GM23338 (cell line): Measurements from ENCODE around the gene C16orf95. TPM values are rescaled to one million over a fixed set of nuclear protein-coding genes. Genes with fewer than 3 reads are reported as not detected.

ENCODE experiments used
- ATAC-seq: fragments of 200-7000 bp; cut with Tn5 transposase; 3 replicates; pipeline ENCODE4 v1.9.1; 2020
- DNase-seq: peaks from one replicate; pipeline ENCODE4 v3.0.0-alpha.2; 2015; ENCODE audit warnings: low spot score
- H2AFZ ChIP-seq: fragments of 200-600 bp; sonication (generic); 2 replicates; pipeline ENCODE4 v1.8.0; 2016; ENCODE audit warnings: antibody characterized with exemption, mild to moderate bottlenecking, moderate library complexity
- H3F3A ChIP-seq: fragments of 200-600 bp; sonication (generic); replicated peaks from 2 replicates; pipeline ENCODE4 v1.8.0; 2017; ENCODE audit warnings: antibody characterized with exemption, mixed run types, low read depth
- H3K27ac ChIP-seq: fragments of 200-600 bp; sonication (generic); 2 replicates; pipeline ENCODE4 v1.6.1; 2016; ENCODE audit warnings: low read depth
- H3K27me3 ChIP-seq: fragments of 200-600 bp; sonication (generic); 2 replicates; pipeline ENCODE4 v1.8.0; 2016; ENCODE audit warnings: mild to moderate bottlenecking, mixed run types, moderate library complexity; ENCODE audit not compliant: insufficient read depth
- H3K36me3 ChIP-seq: fragments of 200-600 bp; sonication (generic); 2 replicates; pipeline ENCODE4 v1.8.0; 2016; ENCODE audit warnings: mild to moderate bottlenecking; ENCODE audit not compliant: insufficient read depth
- H3K4me1 ChIP-seq: fragments of 200-600 bp; sonication (generic); 2 replicates; pipeline ENCODE4 v1.8.0; 2016; ENCODE audit warnings: mild to moderate bottlenecking, moderate library complexity; ENCODE audit not compliant: insufficient read depth
- H3K4me2 ChIP-seq: fragments of 200-600 bp; sonication (generic); 2 replicates; pipeline ENCODE4 v1.7.1; 2017; ENCODE audit warnings: mixed run types
- H3K4me3 ChIP-seq: fragments of 200-600 bp; sonication (generic); 2 replicates; pipeline ENCODE4 v1.6.1; 2016; ENCODE audit warnings: mixed run types
- H3K79me2 ChIP-seq: fragments of 200-600 bp; sonication (generic); replicated peaks from 2 replicates; pipeline ENCODE4 v1.8.0; 2017; ENCODE audit warnings: mild to moderate bottlenecking; ENCODE audit not compliant: insufficient read depth
- H3K9me2 ChIP-seq: fragments of 200-600 bp; sonication (generic); 2 replicates; pipeline ENCODE4 v1.8.0; 2017; ENCODE audit not compliant: insufficient read depth
- H4K20me1 ChIP-seq: fragments of 200-600 bp; sonication (generic); replicated peaks from 2 replicates; pipeline ENCODE4 v1.8.0; 2017; ENCODE audit warnings: mild to moderate bottlenecking; ENCODE audit not compliant: insufficient read depth
- H3K27ac Mint-ChIP-seq: 2 replicates; pipeline ENCODE4 v1.8.0; 2020; ENCODE audit warnings: inconsistent platforms, mild to moderate bottlenecking, moderate library complexity, mixed read lengths
- H3K27me3 Mint-ChIP-seq: 3 replicates; pipeline ENCODE4 v1.8.0; 2022; ENCODE audit warnings: low read depth, mild to moderate bottlenecking, moderate library complexity, mixed read lengths, inconsistent platforms; ENCODE audit not compliant: insufficient read depth, poor library complexity
- H3K36me3 Mint-ChIP-seq: 3 replicates; pipeline ENCODE4 v1.8.0; 2021; ENCODE audit warnings: low read depth, mild to moderate bottlenecking, inconsistent platforms, moderate library complexity, mixed read lengths
- H3K4me1 Mint-ChIP-seq: 3 replicates; pipeline ENCODE4 v1.8.0; 2020; ENCODE audit warnings: mild to moderate bottlenecking, inconsistent platforms, mixed read lengths
- H3K4me3 Mint-ChIP-seq: 3 replicates; pipeline ENCODE4 v1.8.0; 2021; ENCODE audit warnings: moderate library complexity, mild to moderate bottlenecking, inconsistent platforms, mixed read lengths
- H3K9me3 Mint-ChIP-seq: 3 replicates; pipeline ENCODE4 v1.8.0; 2020; ENCODE audit warnings: moderate library complexity, mild to moderate bottlenecking, inconsistent platforms, mixed read lengths
- CREB1 ChIP-seq: fragments of 250-450 bp; sonication (Bioruptor Pico); IDR thresholded peaks from 2 replicates; pipeline ENCODE4 v1.5.0; 2020; ENCODE audit warnings: low read depth, mild to moderate bottlenecking, moderate library complexity
- EZH2 ChIP-seq: fragments of 200-600 bp; sonication (generic); IDR thresholded peaks from one replicate; pipeline ENCODE4 v1.8.0; 2017; ENCODE audit warnings: antibody characterized with exemption, mild to moderate bottlenecking, low read depth; ENCODE audit not compliant: unreplicated experiment
- EZH2phosphoT487 ChIP-seq: fragments of 200-600 bp; sonication (generic); IDR thresholded peaks from one replicate; pipeline ENCODE4 v1.8.1; 2018; ENCODE audit warnings: antibody characterized with exemption; ENCODE audit not compliant: unreplicated experiment
- JUNB ChIP-seq: IDR thresholded peaks from one replicate; pipeline ENCODE4 v1.6.1; 2016; ENCODE audit warnings: antibody characterized with exemption; ENCODE audit not compliant: unreplicated experiment
- NANOG ChIP-seq: IDR thresholded peaks from 2 replicates; pipeline ENCODE4 v1.6.1; 2016; ENCODE audit warnings: antibody characterized with exemption, borderline replicate concordance
- POLR2AphosphoS5 ChIP-seq: IDR thresholded peaks from 2 replicates; pipeline ENCODE4 v1.6.1; 2016; ENCODE audit warnings: antibody characterized with exemption, low read depth
- STAT1 ChIP-seq: IDR thresholded peaks from one replicate; pipeline ENCODE4 v1.6.1; 2016; ENCODE audit warnings: antibody characterized with exemption; ENCODE audit not compliant: unreplicated experiment
- ZNF114 ChIP-seq: fragments of 250-450 bp; sonication (Bioruptor Pico); IDR thresholded peaks from 2 replicates; pipeline ENCODE4 v1.5.0; 2020; ENCODE audit warnings: mild to moderate bottlenecking, moderate library complexity
- ZNF331 ChIP-seq: fragments of 250-450 bp; sonication (Bioruptor Pico); IDR thresholded peaks from 2 replicates; pipeline ENCODE4 v1.5.0; 2020; ENCODE audit warnings: low read depth, mild to moderate bottlenecking, moderate library complexity
- polyA plus RNA-seq: library from polyadenylated mRNA; unstranded; fragments of >200 nt; fragmentation: Nextera tagmentation; extraction: Ambion mirVana; gene quantifications from 2 replicates; pipeline ENCODE4 v1.2.1, GENCODE V29; 2016
- total RNA-seq: library from RNA; depleted of rRNA; stranded (reverse); fragments of >200 nt; shearing (Covaris generic); gene quantifications from 2 replicates; pipeline ENCODE4 v1.2.3, GENCODE V29; 2014
- TF ChIP-seq, protein P1 (sequence below): IDR thresholded peaks from 2 replicates; pipeline ENCODE4 v1.6.1; 2016; ENCODE audit warnings: antibody characterized with exemption
- TF ChIP-seq, protein P2 (sequence below): fragments of 250-450 bp; sonication (Bioruptor Pico); IDR thresholded peaks from 2 replicates; pipeline ENCODE4 v1.5.0; 2020; ENCODE audit warnings: mild to moderate bottlenecking, moderate library complexity
- TF ChIP-seq, protein P3 (sequence below): IDR thresholded peaks from one replicate; pipeline ENCODE4 v1.6.1; 2018; ENCODE audit warnings: antibody characterized with exemption; ENCODE audit not compliant: unreplicated experiment
- TF ChIP-seq, protein P4 (sequence below), 2 experiments: fragments of 200-600 bp in 1 of 2; sonication (generic) in 1 of 2; conservative IDR thresholded peaks; 2 replicates each; pipeline versions ENCODE4 v1.5.1 to v1.6.1; 2016 to 2017; ENCODE audit warnings: antibody characterized with exemption in 2 of 2, low read depth in 2 of 2, mild to moderate bottlenecking in 2 of 2, moderate library complexity in 1 of 2

The C16orf95 gene
- total and polyA plus RNA-seq, 2 experiments from 2014 or later = 1.2 to 3.9 TPM

DNA sequence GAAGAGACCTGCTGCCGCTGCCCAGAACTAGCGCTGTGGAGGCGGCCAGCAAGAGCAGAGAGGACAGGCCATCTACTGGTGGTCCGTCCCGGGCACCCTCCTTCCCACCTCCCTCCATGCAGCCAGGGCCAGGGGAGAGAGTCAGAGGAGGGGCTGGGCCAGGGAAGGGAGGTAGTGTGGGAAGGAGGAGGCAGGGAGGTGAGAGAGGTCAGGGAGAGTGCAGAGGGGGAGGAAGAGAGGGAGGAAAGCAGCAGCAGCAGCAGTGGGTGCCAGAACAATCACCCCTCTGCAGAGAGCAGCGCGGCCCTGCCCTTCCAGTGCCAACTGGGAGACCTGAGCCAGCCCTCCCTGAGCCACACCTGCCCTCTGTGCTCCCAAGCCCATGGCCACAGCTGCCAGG, 6.6 kb downstream of the C16orf95 start:
- Histone ChIP-seq H3K27ac (no peak overlapping the region), H3K9me2 (no peaks in the 10 kb centered on the region), H3K4me1 (0 out of 2 replicates have a peak, but pooled peaks cover 4% of the 10 kb centered on the region), H3K36me3 (no peaks in the 10 kb centered on the region), H3K4me3 (no peak overlapping the region), H3F3A (no peaks in the 10 kb centered on the region), H2AFZ (no peak overlapping the region), H3K79me2 (no peaks in the 10 kb centered on the region), H4K20me1 (no peaks in the 10 kb centered on the region), H3K27me3 (no peaks in the 10 kb centered on the region), H3K4me2 (no peak overlapping the region)
- TF ChIP-seq, protein P1, sequence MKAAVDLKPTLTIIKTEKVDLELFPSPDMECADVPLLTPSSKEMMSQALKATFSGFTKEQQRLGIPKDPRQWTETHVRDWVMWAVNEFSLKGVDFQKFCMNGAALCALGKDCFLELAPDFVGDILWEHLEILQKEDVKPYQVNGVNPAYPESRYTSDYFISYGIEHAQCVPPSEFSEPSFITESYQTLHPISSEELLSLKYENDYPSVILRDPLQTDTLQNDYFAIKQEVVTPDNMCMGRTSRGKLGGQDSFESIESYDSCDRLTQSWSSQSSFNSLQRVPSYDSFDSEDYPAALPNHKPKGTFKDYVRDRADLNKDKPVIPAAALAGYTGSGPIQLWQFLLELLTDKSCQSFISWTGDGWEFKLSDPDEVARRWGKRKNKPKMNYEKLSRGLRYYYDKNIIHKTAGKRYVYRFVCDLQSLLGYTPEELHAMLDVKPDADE = no peak
- TF ChIP-seq, protein P2, sequence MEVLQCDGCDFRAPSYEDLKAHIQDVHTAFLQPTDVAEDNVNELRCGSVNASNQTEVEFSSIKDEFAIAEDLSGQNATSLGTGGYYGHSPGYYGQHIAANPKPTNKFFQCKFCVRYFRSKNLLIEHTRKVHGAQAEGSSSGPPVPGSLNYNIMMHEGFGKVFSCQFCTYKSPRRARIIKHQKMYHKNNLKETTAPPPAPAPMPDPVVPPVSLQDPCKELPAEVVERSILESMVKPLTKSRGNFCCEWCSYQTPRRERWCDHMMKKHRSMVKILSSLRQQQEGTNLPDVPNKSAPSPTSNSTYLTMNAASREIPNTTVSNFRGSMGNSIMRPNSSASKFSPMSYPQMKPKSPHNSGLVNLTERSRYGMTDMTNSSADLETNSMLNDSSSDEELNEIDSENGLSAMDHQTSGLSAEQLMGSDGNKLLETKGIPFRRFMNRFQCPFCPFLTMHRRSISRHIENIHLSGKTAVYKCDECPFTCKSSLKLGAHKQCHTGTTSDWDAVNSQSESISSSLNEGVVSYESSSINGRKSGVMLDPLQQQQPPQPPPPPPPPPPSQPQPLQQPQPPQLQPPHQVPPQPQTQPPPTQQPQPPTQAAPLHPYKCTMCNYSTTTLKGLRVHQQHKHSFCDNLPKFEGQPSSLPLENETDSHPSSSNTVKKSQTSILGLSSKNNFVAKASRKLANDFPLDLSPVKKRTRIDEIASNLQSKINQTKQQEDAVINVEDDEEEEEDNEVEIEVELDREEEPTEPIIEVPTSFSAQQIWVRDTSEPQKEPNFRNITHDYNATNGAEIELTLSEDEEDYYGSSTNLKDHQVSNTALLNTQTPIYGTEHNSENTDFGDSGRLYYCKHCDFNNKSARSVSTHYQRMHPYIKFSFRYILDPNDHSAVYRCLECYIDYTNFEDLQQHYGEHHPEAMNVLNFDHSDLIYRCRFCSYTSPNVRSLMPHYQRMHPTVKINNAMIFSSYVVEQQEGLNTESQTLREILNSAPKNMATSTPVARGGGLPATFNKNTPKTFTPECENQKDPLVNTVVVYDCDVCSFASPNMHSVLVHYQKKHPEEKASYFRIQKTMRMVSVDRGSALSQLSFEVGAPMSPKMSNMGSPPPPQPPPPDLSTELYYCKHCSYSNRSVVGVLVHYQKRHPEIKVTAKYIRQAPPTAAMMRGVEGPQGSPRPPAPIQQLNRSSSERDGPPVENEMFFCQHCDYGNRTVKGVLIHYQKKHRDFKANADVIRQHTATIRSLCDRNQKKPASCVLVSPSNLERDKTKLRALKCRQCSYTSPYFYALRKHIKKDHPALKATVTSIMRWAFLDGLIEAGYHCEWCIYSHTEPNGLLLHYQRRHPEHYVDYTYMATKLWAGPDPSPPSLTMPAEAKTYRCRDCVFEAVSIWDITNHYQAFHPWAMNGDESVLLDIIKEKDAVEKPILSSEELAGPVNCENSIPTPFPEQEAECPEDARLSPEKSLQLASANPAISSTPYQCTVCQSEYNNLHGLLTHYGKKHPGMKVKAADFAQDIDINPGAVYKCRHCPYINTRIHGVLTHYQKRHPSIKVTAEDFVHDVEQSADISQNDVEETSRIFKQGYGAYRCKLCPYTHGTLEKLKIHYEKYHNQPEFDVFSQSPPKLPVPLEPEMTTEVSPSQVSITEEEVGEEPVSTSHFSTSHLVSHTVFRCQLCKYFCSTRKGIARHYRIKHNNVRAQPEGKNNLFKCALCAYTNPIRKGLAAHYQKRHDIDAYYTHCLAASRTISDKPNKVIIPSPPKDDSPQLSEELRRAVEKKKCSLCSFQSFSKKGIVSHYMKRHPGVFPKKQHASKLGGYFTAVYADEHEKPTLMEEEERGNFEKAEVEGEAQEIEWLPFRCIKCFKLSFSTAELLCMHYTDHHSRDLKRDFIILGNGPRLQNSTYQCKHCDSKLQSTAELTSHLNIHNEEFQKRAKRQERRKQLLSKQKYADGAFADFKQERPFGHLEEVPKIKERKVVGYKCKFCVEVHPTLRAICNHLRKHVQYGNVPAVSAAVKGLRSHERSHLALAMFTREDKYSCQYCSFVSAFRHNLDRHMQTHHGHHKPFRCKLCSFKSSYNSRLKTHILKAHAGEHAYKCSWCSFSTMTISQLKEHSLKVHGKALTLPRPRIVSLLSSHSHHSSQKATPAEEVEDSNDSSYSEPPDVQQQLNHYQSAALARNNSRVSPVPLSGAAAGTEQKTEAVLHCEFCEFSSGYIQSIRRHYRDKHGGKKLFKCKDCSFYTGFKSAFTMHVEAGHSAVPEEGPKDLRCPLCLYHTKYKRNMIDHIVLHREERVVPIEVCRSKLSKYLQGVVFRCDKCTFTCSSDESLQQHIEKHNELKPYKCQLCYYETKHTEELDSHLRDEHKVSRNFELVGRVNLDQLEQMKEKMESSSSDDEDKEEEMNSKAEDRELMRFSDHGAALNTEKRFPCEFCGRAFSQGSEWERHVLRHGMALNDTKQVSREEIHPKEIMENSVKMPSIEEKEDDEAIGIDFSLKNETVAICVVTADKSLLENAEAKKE (CRISPR knock-in tag) = no peak
- TF ChIP-seq, protein P3, sequence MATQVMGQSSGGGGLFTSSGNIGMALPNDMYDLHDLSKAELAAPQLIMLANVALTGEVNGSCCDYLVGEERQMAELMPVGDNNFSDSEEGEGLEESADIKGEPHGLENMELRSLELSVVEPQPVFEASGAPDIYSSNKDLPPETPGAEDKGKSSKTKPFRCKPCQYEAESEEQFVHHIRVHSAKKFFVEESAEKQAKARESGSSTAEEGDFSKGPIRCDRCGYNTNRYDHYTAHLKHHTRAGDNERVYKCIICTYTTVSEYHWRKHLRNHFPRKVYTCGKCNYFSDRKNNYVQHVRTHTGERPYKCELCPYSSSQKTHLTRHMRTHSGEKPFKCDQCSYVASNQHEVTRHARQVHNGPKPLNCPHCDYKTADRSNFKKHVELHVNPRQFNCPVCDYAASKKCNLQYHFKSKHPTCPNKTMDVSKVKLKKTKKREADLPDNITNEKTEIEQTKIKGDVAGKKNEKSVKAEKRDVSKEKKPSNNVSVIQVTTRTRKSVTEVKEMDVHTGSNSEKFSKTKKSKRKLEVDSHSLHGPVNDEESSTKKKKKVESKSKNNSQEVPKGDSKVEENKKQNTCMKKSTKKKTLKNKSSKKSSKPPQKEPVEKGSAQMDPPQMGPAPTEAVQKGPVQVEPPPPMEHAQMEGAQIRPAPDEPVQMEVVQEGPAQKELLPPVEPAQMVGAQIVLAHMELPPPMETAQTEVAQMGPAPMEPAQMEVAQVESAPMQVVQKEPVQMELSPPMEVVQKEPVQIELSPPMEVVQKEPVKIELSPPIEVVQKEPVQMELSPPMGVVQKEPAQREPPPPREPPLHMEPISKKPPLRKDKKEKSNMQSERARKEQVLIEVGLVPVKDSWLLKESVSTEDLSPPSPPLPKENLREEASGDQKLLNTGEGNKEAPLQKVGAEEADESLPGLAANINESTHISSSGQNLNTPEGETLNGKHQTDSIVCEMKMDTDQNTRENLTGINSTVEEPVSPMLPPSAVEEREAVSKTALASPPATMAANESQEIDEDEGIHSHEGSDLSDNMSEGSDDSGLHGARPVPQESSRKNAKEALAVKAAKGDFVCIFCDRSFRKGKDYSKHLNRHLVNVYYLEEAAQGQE = no peak
- TF ChIP-seq EZH2 (no peak), ZNF331 (no peak), POLR2AphosphoS5 (no peak), EZH2phosphoT487 (no peak), CREB1 (CRISPR knock-in tag) (no peak), ZNF114 (no peak), STAT1 (no peak), NANOG (no peak), JUNB (no peak)
- TF ChIP-seq, protein P4, sequence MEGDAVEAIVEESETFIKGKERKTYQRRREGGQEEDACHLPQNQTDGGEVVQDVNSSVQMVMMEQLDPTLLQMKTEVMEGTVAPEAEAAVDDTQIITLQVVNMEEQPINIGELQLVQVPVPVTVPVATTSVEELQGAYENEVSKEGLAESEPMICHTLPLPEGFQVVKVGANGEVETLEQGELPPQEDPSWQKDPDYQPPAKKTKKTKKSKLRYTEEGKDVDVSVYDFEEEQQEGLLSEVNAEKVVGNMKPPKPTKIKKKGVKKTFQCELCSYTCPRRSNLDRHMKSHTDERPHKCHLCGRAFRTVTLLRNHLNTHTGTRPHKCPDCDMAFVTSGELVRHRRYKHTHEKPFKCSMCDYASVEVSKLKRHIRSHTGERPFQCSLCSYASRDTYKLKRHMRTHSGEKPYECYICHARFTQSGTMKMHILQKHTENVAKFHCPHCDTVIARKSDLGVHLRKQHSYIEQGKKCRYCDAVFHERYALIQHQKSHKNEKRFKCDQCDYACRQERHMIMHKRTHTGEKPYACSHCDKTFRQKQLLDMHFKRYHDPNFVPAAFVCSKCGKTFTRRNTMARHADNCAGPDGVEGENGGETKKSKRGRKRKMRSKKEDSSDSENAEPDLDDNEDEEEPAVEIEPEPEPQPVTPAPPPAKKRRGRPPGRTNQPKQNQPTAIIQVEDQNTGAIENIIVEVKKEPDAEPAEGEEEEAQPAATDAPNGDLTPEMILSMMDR (conservative IDR thresholded peaks at IDR 0.05; ENCODE audit: low read depth in 2 of 2) = no peak
- peaks cover 10% of the 10 kb centered on the region for H3K4me1 Mint-ChIP-seq
- H3K4me3 Mint-ChIP-seq = no peak overlapping the region
- DNase-seq (no peak), ATAC-seq (no peak; the same call in 2 of the 3 replicates)
- no peak overlapping the region for H3K27ac Mint-ChIP-seq
- peaks cover 2% of the 10 kb centered on the region for H3K27me3 Mint-ChIP-seq
- H3K9me3 Mint-ChIP-seq = peaks cover 5% of the 10 kb centered on the region
- H3K36me3 Mint-ChIP-seq = peaks cover 6% of the 10 kb centered on the region; the same call in 2 of the 3 replicates
